WTC11 (cell line): Measurements from ENCODE around the gene CIT. TPM values are rescaled to one million over a fixed set of nuclear protein-coding genes. Genes with fewer than 3 reads are reported as not detected.

ENCODE experiments used
- ATAC-seq: fragments of 200-7000 bp; cut with Tn5 transposase; 2 replicates; pipeline ENCODE4 v1.10.0; 2021; ENCODE audit warnings: mild to moderate bottlenecking, moderate library complexity
- CTCF ChIA-PET: fragments of 300-600 bp; sonication (Branson Sonifier 250); formaldehyde crosslinking; loops from one replicate; lab custom pipeline; 2021; ENCODE audit warnings: antibody characterized with exemption; lab: Charles Lee
- POLR2A ChIA-PET: fragments of 350-600 bp; sonication (Branson Sonifier 250); formaldehyde crosslinking; loops from one replicate; lab custom pipeline; 2021; ENCODE audit warnings: antibody characterized with exemption; lab: Charles Lee
- DNase-seq: peaks from one replicate; pipeline ENCODE4 v3.0.0; 2021; ENCODE audit warnings: low spot score
- H3K27ac Mint-ChIP-seq: 2 replicates; pipeline ENCODE4 v1.8.0; 2021; ENCODE audit warnings: mixed read lengths
- H3K27me3 Mint-ChIP-seq: 2 replicates; pipeline ENCODE4 v1.8.0; 2021; ENCODE audit warnings: low read depth, mild to moderate bottlenecking, moderate library complexity, mixed read lengths
- H3K36me3 Mint-ChIP-seq: 2 replicates; pipeline ENCODE4 v1.8.0; 2021; ENCODE audit warnings: mixed read lengths
- H3K4me1 Mint-ChIP-seq: 2 replicates; pipeline ENCODE4 v1.8.0; 2022; ENCODE audit warnings: mixed read lengths
- H3K4me3 Mint-ChIP-seq: 2 replicates; pipeline ENCODE4 v1.8.0; 2021; ENCODE audit warnings: mild to moderate bottlenecking, moderate library complexity, mixed read lengths
- H3K9me3 Mint-ChIP-seq: 2 replicates; pipeline ENCODE4 v1.8.0; 2021; ENCODE audit warnings: mixed read lengths
- AFF4 ChIP-seq: sonication (generic); formaldehyde crosslinking; IDR thresholded peaks from 2 replicates; pipeline ENCODE4 v1.8.1; 2023; ENCODE audit warnings: mild to moderate bottlenecking, missing genetic modification reagents, borderline replicate concordance
- ARID4B ChIP-seq: sonication (generic); formaldehyde crosslinking; IDR thresholded peaks from 2 replicates; pipeline ENCODE4 v1.8.0; 2023; ENCODE audit warnings: missing genetic modification reagents, mild to moderate bottlenecking, borderline replicate concordance
- ETV6 ChIP-seq: sonication (generic); formaldehyde crosslinking; IDR thresholded peaks from 2 replicates; pipeline ENCODE4 v1.8.1; 2022; ENCODE audit warnings: mild to moderate bottlenecking, missing genetic modification reagents
- HMGXB4 ChIP-seq: sonication (generic); formaldehyde crosslinking; IDR thresholded peaks from 2 replicates; pipeline ENCODE4 v1.8.1; 2023; ENCODE audit warnings: mild to moderate bottlenecking, moderate library complexity, missing genetic modification reagents
- IRF1 ChIP-seq: sonication (generic); formaldehyde crosslinking; IDR thresholded peaks from 2 replicates; pipeline ENCODE4 v1.8.0; 2023; ENCODE audit warnings: missing genetic modification reagents
- KAT7 ChIP-seq: sonication (generic); formaldehyde crosslinking; IDR thresholded peaks from 2 replicates; pipeline ENCODE4 v1.8.1; 2023; ENCODE audit warnings: missing genetic modification reagents, mild to moderate bottlenecking, borderline replicate concordance
- NR1H2 ChIP-seq: sonication (generic); formaldehyde crosslinking; IDR thresholded peaks from 2 replicates; pipeline ENCODE4 v1.9.0; 2021; ENCODE audit warnings: mild to moderate bottlenecking, moderate library complexity, missing genetic modification reagents
- ZNF121 ChIP-seq: sonication (generic); formaldehyde crosslinking; IDR thresholded peaks from 2 replicates; pipeline ENCODE4 v1.8.0; 2023; ENCODE audit warnings: missing genetic modification reagents
- ZNF232 ChIP-seq: sonication (generic); formaldehyde crosslinking; IDR thresholded peaks from 2 replicates; pipeline ENCODE4 v1.8.0; 2022; ENCODE audit warnings: mild to moderate bottlenecking, missing genetic modification reagents
- ZNF317 ChIP-seq: sonication (generic); formaldehyde crosslinking; IDR thresholded peaks from 2 replicates; pipeline ENCODE4 v1.8.1; 2023; ENCODE audit warnings: low read depth, mild to moderate bottlenecking, moderate library complexity, missing genetic modification reagents, borderline replicate concordance
- ZNF425 ChIP-seq: fragments of 250-450 bp; sonication (Bioruptor Pico); conservative IDR thresholded peaks from 2 replicates; pipeline ENCODE4 v1.9.0; 2021; ENCODE audit warnings: mild to moderate bottlenecking
- ZSCAN18 ChIP-seq: fragments of 250-450 bp; sonication (Bioruptor Pico); IDR thresholded peaks from 2 replicates; pipeline ENCODE4 v2.1.2; 2022; ENCODE audit warnings: mild to moderate bottlenecking, moderate library complexity
- total RNA-seq: library from RNA; stranded (reverse); gene quantifications from 3 replicates; pipeline ENCODE4 v1.2.3, GENCODE V29; 2021

CIT gene
- total RNA-seq, 1 experiment from 2014 or later = 65.4 TPM

- TF ChIP-seq ZNF121 = peak; percentile 64; the same call in 1 of the 2 replicates
- no peak for TF ChIP-seq ZSCAN18 (CRISPR knock-in tag)
- TF ChIP-seq IRF1 (CRISPR knock-in tag) = no peak
- no peak for TF ChIP-seq ZNF232 (CRISPR knock-in tag)
- Mint-ChIP-seq H3K27ac (no peak overlapping the region), H3K4me3 (no peak overlapping the region), H3K9me3 (peaks cover 5% of the 10 kb centered on the region), H3K36me3 (peaks cover 89% of the 10 kb centered on the region), H3K4me1 (no peaks in the 10 kb centered on the region), H3K27me3 (no peaks in the 10 kb centered on the region)
- POLR2A ChIA-PET = interaction anchor here (0.6 kb wide), 1 partner anchor 263 kb away, joined by 3 read pairs; no protein-coding TSS in a partner anchor
- no peak for ATAC-seq
- CTCF ChIA-PET = interaction anchor here (1.6 kb wide), 1 partner anchor 69 kb away, joined by 6 read pairs; no protein-coding TSS in a partner anchor
- DNase-seq = no peak
Observed at GRCh38 chr12:119711693-119712092, 165.4 kb downstream of the CIT start.

GRCh38 chr12:119710965-119711551 is 166.1 kb downstream of the CIT start:
- Mint-ChIP-seq H3K9me3 (peaks cover 5% of the 10 kb centered on the region), H3K27ac (no peak overlapping the region), H3K27me3 (no peaks in the 10 kb centered on the region), H3K4me3 (no peak overlapping the region), H3K36me3 (peaks cover 88% of the 10 kb centered on the region), H3K4me1 (no peaks in the 10 kb centered on the region)
- POLR2A ChIA-PET = interaction anchor here (0.6 kb wide), 1 partner anchor 264 kb away, joined by 3 read pairs; no protein-coding TSS in a partner anchor
- TF ChIP-seq HMGXB4 (CRISPR knock-in tag) = no peak
- no peak for TF ChIP-seq NR1H2 (CRISPR knock-in tag)
- TF ChIP-seq ETV6 (CRISPR knock-in tag) = no peak
- no peak for DNase-seq
- ATAC-seq = no peak
- CTCF ChIA-PET = interaction anchor here (1.6 kb wide), 1 partner anchor 70 kb away, joined by 6 read pairs; no protein-coding TSS in a partner anchor

GRCh38 chr12:119710374-119710964 is 166.7 kb downstream of the CIT start:
- Mint-ChIP-seq H3K4me3 (no peak overlapping the region), H3K27me3 (no peaks in the 10 kb centered on the region), H3K27ac (no peak overlapping the region), H3K4me1 (no peaks in the 10 kb centered on the region), H3K36me3 (peaks cover 84% of the 10 kb centered on the region), H3K9me3 (peaks cover 5% of the 10 kb centered on the region)
- no peak for ATAC-seq
- ChIA-PET POLR2A (no interaction called here), CTCF (interaction anchor here (1.6 kb wide), 1 partner anchor 70 kb away, joined by 6 read pairs; no protein-coding TSS in a partner anchor)
- no peak for DNase-seq
- TF ChIP-seq KAT7 (CRISPR knock-in tag) (no peak), ZNF317 (CRISPR knock-in tag) (no peak), AFF4 (no peak), ZSCAN18 (CRISPR knock-in tag) (no peak), ZNF425 (no peak), ARID4B (CRISPR knock-in tag) (no peak)
